Activated naive CD8-positive, alpha-beta T cell treated with anti-CD3 and anti-CD28 coated beads for 36 hours (primary cell): Measurements from ENCODE around the gene DKKL1. TPM values are rescaled to one million over a fixed set of nuclear protein-coding genes. Genes with fewer than 3 reads are reported as not detected.

Source experiments
- DNase-seq: peaks from one replicate; pipeline ENCODE4 v3.0.0; 2021
- H3K27ac Mint-ChIP-seq: one replicate; pipeline ENCODE4 v1.8.0; 2022; ENCODE audit warnings: mild to moderate bottlenecking, moderate library complexity, mixed read lengths
- H3K27me3 Mint-ChIP-seq: one replicate; pipeline ENCODE4 v1.8.0; 2022; ENCODE audit warnings: mild to moderate bottlenecking, mixed read lengths
- H3K36me3 Mint-ChIP-seq: one replicate; pipeline ENCODE4 v1.8.0; 2021; ENCODE audit warnings: mild to moderate bottlenecking, mixed read lengths
- H3K4me1 Mint-ChIP-seq: one replicate; pipeline ENCODE4 v1.8.0; 2021; ENCODE audit warnings: mixed read lengths
- H3K4me3 Mint-ChIP-seq: one replicate; pipeline ENCODE4 v1.8.0; 2022; ENCODE audit warnings: mild to moderate bottlenecking, moderate library complexity, mixed read lengths
- H3K9me3 Mint-ChIP-seq: one replicate; pipeline ENCODE4 v1.8.0; 2022; ENCODE audit warnings: mixed read lengths
- total RNA-seq, 2 experiments: library from RNA; stranded (reverse); gene quantifications; one replicate each; pipeline ENCODE4 v1.2.3, GENCODE V29; 2021

The DKKL1 gene
- total RNA-seq, 2 experiments from 2014 or later = not detected

- no peaks in the 10 kb centered on the region for H3K27me3 Mint-ChIP-seq
- peak within 1 kb of the TSS; percentile 97 for H3K27ac Mint-ChIP-seq
- peak within 1 kb of the TSS; percentile 95 for H3K4me3 Mint-ChIP-seq
- H3K9me3 Mint-ChIP-seq = no peaks in the 10 kb centered on the region
- H3K4me1 Mint-ChIP-seq = peaks cover 48% of the 10 kb centered on the region
- peaks cover 25% of the 10 kb centered on the region for H3K36me3 Mint-ChIP-seq
- DNase-seq = peak; percentile 54
Observed at GRCh38 chr19:49335071-49335783, 28.4 kb upstream of the DKKL1 start, which contains the start of gene CD37. CD37 (plus strand) TSS chr19:49335406; CDS start chr19:49335541, 135 bp downstream.

DNA sequence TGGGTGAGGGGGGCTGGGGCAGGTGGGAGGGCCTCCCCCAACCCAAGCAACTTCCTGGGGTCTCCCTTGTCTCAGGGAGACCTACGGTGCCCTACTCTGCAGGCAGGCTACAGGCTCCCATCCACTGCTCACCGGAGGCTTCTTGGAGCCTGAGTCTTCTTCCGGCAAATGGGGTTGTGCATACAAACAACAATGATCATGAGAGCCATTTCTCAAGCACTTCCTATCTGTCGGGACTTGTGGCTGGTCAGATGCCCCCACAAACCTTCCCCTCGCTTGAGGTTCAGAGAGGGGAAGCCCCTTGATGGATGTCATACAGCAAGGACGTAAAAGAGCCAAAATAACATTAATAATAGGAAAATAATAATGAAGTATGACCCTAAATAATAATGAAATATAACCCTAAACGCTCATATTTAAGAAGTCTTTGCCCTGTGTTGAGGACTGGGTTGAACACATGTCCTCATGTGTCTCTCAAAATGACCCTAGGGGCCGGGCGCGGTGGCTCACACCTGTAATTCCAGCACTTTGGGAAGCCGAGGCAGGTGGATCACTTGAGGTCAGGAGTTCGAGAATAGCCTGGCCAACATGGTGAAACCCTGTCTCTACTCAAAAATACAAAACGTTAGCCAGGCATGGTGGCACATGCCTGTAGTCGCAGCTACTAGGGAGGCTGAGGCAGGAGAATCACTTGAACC is 27.7 kb upstream of the DKKL1 start:
- H3K4me1 Mint-ChIP-seq = peaks cover 49% of the 10 kb centered on the region
- no peaks in the 10 kb centered on the region for H3K27me3 Mint-ChIP-seq
- DNase-seq = peak; percentile 29
- H3K27ac Mint-ChIP-seq = peak overlapping the region; percentile 97
- no peaks in the 10 kb centered on the region for H3K9me3 Mint-ChIP-seq
- H3K36me3 Mint-ChIP-seq = peaks cover 27% of the 10 kb centered on the region
- peak overlapping the region; percentile 95 for H3K4me3 Mint-ChIP-seq

GRCh38 chr19:49336482-49337266 is 27.0 kb upstream of the DKKL1 start:
- peaks cover 24% of the 10 kb centered on the region for H3K36me3 Mint-ChIP-seq
- peak overlapping the region; percentile 97 for H3K27ac Mint-ChIP-seq
- H3K4me3 Mint-ChIP-seq = peak overlapping the region; percentile 95
- H3K9me3 Mint-ChIP-seq = no peaks in the 10 kb centered on the region
- peaks cover 41% of the 10 kb centered on the region for H3K4me1 Mint-ChIP-seq
- no peaks in the 10 kb centered on the region for H3K27me3 Mint-ChIP-seq
- no peak for DNase-seq

GRCh38 chr19:49337267-49338022 is 26.2 kb upstream of the DKKL1 start:
- Mint-ChIP-seq H3K36me3 (peaks cover 24% of the 10 kb centered on the region), H3K27ac (peak overlapping the region; percentile 14), H3K9me3 (no peaks in the 10 kb centered on the region), H3K4me1 (peaks cover 40% of the 10 kb centered on the region), H3K4me3 (peak overlapping the region; percentile 13), H3K27me3 (no peaks in the 10 kb centered on the region)
- DNase-seq = no peak

- Mint-ChIP-seq H3K27me3 (no peaks in the 10 kb centered on the region), H3K9me3 (no peaks in the 10 kb centered on the region), H3K36me3 (peaks cover 24% of the 10 kb centered on the region), H3K4me3 (peak overlapping the region; percentile 22), H3K27ac (peak overlapping the region; percentile 72), H3K4me1 (peaks cover 40% of the 10 kb centered on the region)
- DNase-seq = no peak
Observed at GRCh38 chr19:49338023-49338677, 25.5 kb upstream of the DKKL1 start.

GRCh38 chr19:49338691-49339300 is 24.9 kb upstream of the DKKL1 start:
- peaks cover 34% of the 10 kb centered on the region for H3K4me1 Mint-ChIP-seq

DNA sequence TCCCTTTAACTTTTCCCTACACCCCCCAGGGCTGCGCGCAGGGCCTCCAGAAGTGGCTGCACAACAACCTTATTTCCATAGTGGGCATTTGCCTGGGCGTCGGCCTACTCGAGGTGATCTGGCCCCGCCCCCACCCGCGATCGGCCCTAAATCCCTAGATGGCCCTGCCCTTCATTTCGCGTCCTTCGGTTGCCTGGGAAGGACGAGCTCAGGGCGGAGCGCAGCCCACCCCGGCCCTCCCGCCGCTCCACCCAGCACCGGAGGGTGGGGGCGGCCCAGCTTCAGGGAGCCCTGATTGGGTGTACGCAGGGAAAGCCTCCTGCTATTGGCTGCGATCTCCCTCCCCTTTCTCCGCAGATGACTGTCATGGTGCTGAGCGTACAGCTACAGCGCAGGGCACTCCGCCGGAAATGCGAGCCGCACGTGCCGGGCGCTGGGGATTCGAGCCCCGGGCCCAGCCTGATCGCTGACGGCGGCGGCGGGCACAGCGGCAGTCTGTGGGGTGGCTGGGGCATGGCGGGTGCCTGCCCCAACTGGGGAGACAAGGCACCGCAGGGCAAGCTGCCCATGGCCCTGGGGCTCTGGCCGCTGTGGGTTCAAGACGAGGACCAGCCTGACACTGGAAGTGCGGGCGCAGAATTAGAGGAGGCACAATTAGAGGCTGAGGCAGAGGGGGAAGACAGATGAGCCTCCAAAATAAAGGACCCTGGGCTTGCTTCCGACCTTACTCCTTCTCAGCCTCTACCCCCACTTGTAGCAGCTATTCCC is 24.2 kb upstream of the DKKL1 start:
- peaks cover 24% of the 10 kb centered on the region for H3K36me3 Mint-ChIP-seq
- no peak overlapping the region for H3K4me3 Mint-ChIP-seq
- DNase-seq = no peak
- H3K9me3 Mint-ChIP-seq = no peaks in the 10 kb centered on the region
- H3K27me3 Mint-ChIP-seq = no peaks in the 10 kb centered on the region
- H3K27ac Mint-ChIP-seq = peak overlapping the region; percentile 59
- H3K4me1 Mint-ChIP-seq = peaks cover 29% of the 10 kb centered on the region

More at GRCh38 chr19:49338691-49339300, 24.9 kb upstream of the DKKL1 start:
- peaks cover 24% of the 10 kb centered on the region for H3K36me3 Mint-ChIP-seq
- H3K4me3 Mint-ChIP-seq = peak overlapping the region; percentile 22
- DNase-seq = peak; percentile 33
- H3K27me3 Mint-ChIP-seq = no peaks in the 10 kb centered on the region
- H3K9me3 Mint-ChIP-seq = no peaks in the 10 kb centered on the region
- peak overlapping the region; percentile 72 for H3K27ac Mint-ChIP-seq

- H3K9me3 Mint-ChIP-seq = no peaks in the 10 kb centered on the region
- peaks cover 28% of the 10 kb centered on the region for H3K4me1 Mint-ChIP-seq
- H3K27ac Mint-ChIP-seq = peak overlapping the region; percentile 59
- H3K27me3 Mint-ChIP-seq = no peaks in the 10 kb centered on the region
- peaks cover 24% of the 10 kb centered on the region for H3K36me3 Mint-ChIP-seq
- DNase-seq = no peak
- no peak overlapping the region for H3K4me3 Mint-ChIP-seq
Observed at GRCh38 chr19:49340069-49340864, 23.4 kb upstream of the DKKL1 start.

DNA sequence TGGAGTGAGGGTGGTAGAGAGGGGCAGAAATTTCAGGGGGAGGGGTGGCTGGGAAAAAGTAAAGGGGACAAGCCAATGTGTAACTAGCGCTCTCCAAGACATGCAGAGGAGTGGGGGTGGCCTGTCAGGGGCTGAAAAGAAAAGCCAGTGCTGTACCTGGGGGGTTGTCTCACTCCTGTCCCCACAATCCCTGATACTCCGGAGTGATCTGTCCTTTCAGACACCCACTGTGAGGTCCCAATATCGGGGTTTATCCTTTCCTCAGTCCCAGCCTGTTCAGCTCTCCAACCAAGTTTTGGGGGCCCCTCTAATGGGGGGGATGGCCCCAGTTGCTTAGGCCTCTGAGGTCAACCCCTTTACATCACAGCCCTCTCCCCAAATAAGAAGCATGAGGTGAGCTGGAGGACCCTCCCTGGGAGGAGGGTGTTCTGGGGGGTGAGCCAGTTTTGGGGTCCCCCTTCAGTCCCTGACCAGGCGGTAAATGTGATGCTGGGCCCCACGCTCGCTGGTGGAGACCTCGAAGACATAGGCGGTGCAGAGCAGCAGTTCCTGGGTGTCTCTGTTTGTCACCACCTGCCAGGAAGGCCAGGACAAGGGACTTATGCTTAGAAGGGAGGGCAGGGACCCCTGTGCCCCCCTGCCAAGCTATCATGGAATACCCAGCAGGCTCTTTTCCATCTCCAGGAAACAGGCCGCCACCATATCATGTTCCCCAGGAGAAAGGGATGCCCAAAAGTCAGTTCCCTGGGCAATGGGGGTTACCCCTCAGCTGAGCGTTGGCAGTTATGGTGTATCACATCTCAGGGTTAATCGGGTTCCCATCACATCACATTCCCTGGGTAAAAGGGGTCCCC is 22.6 kb upstream of the DKKL1 start:
- Mint-ChIP-seq H3K27ac (no peak overlapping the region), H3K4me3 (no peak overlapping the region), H3K9me3 (no peaks in the 10 kb centered on the region), H3K4me1 (peaks cover 25% of the 10 kb centered on the region), H3K36me3 (peaks cover 24% of the 10 kb centered on the region), H3K27me3 (no peaks in the 10 kb centered on the region)
- no peak for DNase-seq

DNA sequence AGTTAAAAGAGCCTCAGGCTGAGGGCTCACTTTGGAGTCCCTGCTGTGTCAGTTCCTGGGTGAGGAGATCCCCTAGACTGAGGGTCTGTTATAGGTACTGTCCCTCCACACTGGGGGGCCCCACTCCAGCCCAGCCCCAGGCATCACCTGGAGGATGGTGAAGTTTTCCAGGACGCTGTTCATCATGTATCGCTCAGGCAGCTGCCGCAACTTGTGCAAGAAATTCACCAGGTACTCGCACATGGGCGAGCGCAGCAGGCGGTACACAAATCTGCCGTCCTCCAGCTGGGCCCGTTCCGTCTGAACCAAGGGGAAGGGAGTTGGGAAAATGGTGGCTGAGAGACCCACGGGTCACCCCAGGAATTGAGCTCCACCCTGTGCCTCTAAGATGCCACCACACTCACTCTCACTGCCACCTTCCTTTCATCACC is 21.4 kb upstream of the DKKL1 start:
- Mint-ChIP-seq H3K36me3 (peaks cover 21% of the 10 kb centered on the region), H3K4me3 (no peak overlapping the region), H3K9me3 (no peaks in the 10 kb centered on the region), H3K4me1 (peaks cover 17% of the 10 kb centered on the region), H3K27me3 (no peaks in the 10 kb centered on the region), H3K27ac (no peak overlapping the region)
- no peak for DNase-seq

DNA sequence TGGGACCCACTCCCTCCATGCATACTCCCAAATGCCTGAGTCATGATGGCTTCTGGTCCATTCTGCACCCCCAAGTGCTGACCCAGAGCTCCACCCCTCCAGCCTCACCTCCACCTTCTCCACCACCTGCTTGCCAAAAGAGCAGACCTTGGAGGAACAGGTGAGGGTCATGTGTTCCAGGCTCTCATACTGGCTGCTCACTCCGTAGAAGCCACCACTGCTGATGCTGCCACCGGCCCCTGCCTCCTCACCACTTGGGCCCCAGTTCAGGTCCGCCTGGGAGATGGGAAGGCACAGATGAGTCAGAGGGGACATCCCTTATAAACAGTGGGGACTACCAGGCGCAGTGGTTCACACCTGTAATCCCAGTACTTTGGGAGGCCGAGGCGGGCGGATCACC is 20.6 kb upstream of the DKKL1 start:
- H3K4me3 Mint-ChIP-seq = no peak overlapping the region
- H3K36me3 Mint-ChIP-seq = peaks cover 16% of the 10 kb centered on the region
- DNase-seq = no peak
- H3K9me3 Mint-ChIP-seq = no peaks in the 10 kb centered on the region
- H3K27ac Mint-ChIP-seq = no peak overlapping the region
- peaks cover 15% of the 10 kb centered on the region for H3K4me1 Mint-ChIP-seq
- H3K27me3 Mint-ChIP-seq = no peaks in the 10 kb centered on the region
